Mammary microvascular endothelial cell (primary cell): ENCODE results near the gene FOXL2NB. TPM values are rescaled to one million over a fixed set of nuclear protein-coding genes. Genes with fewer than 3 reads are reported as not detected.

Source experiments
- total RNA-seq: library from RNA; depleted of rRNA; stranded (reverse); fragments of >200 nt; gene quantifications from 2 replicates; pipeline ENCODE4 v1.2.3, GENCODE V29; 2015

The FOXL2NB gene
- total RNA-seq, result not detected in 2 replicates

DNA sequence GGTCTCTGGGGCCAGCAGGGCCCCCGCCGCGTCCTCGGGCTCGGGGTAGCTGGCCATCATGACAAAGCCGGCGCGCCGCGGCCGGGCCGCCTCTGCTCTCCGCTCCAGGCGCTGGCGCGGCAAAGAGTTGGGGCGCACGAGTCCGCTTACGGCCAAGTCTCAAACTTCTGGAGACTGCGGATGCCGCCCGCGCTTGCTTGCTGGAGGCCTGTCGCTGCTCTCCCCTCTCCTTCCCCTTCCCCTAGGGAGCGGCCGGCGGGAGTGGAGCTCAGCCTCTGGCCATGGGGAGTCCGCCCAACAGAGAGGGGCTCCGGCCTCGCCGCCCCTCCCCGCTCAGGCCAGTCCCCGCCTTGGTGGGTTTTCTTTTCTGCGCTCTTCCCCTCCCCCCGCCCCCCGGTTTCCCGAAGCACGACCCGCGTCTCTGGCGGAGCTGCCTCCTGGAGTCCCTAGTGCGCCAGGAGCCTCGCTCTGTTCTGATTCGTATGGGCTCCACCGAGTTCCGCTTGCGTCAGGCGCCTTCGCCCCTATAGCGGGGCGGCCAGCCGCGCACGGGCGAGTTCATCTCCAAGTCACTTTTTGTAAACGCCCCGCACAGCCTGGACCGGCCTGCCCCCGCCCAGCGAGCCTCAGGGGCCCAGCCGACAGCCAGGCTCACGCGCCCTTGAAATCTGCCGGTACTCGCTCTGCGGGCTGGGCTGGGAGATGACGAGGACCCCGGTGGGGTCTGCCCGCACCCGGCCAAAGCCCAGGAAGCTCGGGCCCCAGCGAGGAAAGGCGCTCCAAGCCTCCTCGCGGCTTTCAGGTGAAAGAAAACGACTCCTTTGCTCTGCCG is at the start of gene FOXL2NB, which contains the start of gene FOXL2:
FOXL2NB (plus strand) TSS at position 555 of the 832 bp plus-strand sequence; CDS start at position 703, 148 bp downstream.
FOXL2 (minus strand) TSS at position 475 of the 832 bp plus-strand sequence; CDS start at position 60, 415 bp downstream.

Other genes with a start within 250 kb of the FOXL2NB start
- 11.1 TPM in 2 replicates for gene PIK3CB, start 112.3 kb upstream of the FOXL2NB start, total RNA-seq
- not detected in 2 replicates for gene FOXL2, start 80 bp upstream of the FOXL2NB start, total RNA-seq
- gene PRR23A, start 59.1 kb downstream of the FOXL2NB start, total RNA-seq, result not detected in 2 replicates
- not detected in 2 replicates for gene PRR23B, start 73.7 kb downstream of the FOXL2NB start, total RNA-seq
- not detected in 2 replicates for gene PRR23C, start 97.7 kb downstream of the FOXL2NB start, total RNA-seq